Hematopoietic multipotent progenitor cell treated with erythropoietin and hydrocortisone succinate and interleukin-3 and kit ligand, for 17 days (in vitro differentiated cells): ENCODE measurements around the gene SMG7.

Experiments
- DNase-seq: peaks from one replicate; pipeline ENCODE4 v3.0.0-alpha.2; 2015; ENCODE audit warnings: low spot score

SMG7 gene

GRCh38 chr1:183590244-183591191 is 118.2 kb downstream of the SMG7 start, which contains the start of gene NCF2:
Gene NCF2, minus strand, starts transcription at chr1:183590459. Its CDS starts 130 bp downstream, at chr1:183590329.
- no peak for DNase-seq

GRCh38 chr1:183592733-183593132 is 120.4 kb downstream of the SMG7 start:
- no peak for DNase-seq

- no peak for DNase-seq
Measured at GRCh38 chr1:183593356-183593755, 121.1 kb downstream of the SMG7 start.

- no peak for DNase-seq
Measured at GRCh38 chr1:183595537-183595936, 123.2 kb downstream of the SMG7 start.

- no peak for DNase-seq
Measured at GRCh38 chr1:183596500-183596899, 124.2 kb downstream of the SMG7 start.

GRCh38 chr1:183597656-183598347 is 125.5 kb downstream of the SMG7 start:
- no peak for DNase-seq

- no peak for DNase-seq
Measured at GRCh38 chr1:183598386-183598785, 126.1 kb downstream of the SMG7 start.

GRCh38 chr1:183600136-183600535 is 127.8 kb downstream of the SMG7 start:
- DNase-seq, result no peak

GRCh38 chr1:183600634-183601033 is 128.3 kb downstream of the SMG7 start:
- DNase-seq, result no peak

GRCh38 chr1:183602510-183602909 is 130.2 kb downstream of the SMG7 start:
- no peak for DNase-seq
